ENCODE measurements around the gene OLFML1. TPM values are rescaled to one million over a fixed set of nuclear protein-coding genes. Genes with fewer than 3 reads are reported as not detected.

OLFML1 gene
- total RNA-seq, 4 donors from 2014 or later = 1.7 to 4.0 (median 2.4) TPM

DNA sequence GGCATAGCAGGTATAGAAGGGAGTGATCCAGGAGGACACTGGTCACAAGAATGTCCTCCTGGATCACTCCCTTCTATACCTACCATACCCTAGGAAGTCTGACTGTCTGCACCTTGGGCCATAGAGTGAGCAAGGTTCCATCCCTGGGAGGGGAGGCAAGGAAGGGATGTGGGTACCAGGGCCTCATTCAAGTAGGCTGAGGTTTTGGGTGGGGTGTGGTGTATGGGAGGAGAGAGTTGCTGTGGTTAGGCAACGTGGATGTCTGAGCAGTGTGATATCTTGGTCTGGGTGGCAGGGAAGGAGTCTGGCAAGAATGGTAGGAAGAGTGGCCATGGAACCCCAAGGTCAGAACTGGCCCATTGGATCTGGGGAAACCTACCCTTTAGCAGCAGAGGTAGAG lies 41.7 kb downstream of the OLFML1 start:
- Histone ChIP-seq H3K27me3 (no peaks in the 10 kb centered on the region), H3K9me3 (no peaks in the 10 kb centered on the region), H3K27ac (no peak overlapping the region), H3K4me3 (no peak overlapping the region), H3K4me1 (peaks cover 40 to 52% of the 10 kb centered on the region in 2 donors), H3K36me3 (no peaks in the 10 kb centered on the region)
- DNase-seq (no peak), ATAC-seq (no peak)
- intact Hi-C loops (cut with DNase I; ENCODE audit: low total_unique reads) (no loop called here), in situ Hi-C loops (cut with MboI; ENCODE audit: low sequenced_read_pairs in 4 of 4) (no loop called here)
- TF ChIP-seq, protein P1, sequence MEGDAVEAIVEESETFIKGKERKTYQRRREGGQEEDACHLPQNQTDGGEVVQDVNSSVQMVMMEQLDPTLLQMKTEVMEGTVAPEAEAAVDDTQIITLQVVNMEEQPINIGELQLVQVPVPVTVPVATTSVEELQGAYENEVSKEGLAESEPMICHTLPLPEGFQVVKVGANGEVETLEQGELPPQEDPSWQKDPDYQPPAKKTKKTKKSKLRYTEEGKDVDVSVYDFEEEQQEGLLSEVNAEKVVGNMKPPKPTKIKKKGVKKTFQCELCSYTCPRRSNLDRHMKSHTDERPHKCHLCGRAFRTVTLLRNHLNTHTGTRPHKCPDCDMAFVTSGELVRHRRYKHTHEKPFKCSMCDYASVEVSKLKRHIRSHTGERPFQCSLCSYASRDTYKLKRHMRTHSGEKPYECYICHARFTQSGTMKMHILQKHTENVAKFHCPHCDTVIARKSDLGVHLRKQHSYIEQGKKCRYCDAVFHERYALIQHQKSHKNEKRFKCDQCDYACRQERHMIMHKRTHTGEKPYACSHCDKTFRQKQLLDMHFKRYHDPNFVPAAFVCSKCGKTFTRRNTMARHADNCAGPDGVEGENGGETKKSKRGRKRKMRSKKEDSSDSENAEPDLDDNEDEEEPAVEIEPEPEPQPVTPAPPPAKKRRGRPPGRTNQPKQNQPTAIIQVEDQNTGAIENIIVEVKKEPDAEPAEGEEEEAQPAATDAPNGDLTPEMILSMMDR (IDR thresholded peaks at IDR 0.05 in 4 of 5, conservative IDR thresholded peaks at IDR 0.05 in 1 of 5) = no peak
- TF ChIP-seq POLR2A (IDR thresholded peaks at IDR 0.05) = no peak

DNA sequence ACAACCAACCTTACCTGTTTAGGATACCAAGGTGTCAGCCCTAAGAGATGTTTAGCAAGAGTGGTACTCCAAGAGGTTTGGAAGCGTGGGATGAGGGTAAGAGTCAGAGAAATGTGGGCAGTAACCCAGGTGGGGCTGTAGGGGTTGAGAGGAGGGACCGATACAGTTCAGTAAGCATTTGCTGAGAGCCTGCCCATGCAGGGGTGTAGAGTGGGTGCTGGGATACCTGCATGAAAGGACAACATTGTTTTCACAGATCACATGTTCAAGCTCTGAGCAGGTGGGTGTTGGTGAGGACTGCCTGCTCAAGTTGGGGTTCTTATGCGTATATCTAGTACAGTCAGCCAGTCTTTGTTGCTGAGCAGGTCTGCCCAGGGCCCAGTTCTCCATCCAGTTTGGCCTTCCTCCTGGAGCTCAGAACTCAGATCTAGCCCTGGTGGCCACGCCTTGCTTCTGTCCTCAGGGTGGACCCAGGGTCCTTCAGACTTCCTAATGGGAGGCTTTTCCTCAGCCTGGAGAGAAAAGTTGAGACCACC lies 43.3 kb downstream of the OLFML1 start:
- Histone ChIP-seq H3K27me3 (no peaks in the 10 kb centered on the region), H3K36me3 (no peaks in the 10 kb centered on the region), H3K27ac (no peak overlapping the region), H3K4me3 (no peak overlapping the region), H3K9me3 (no peaks in the 10 kb centered on the region), H3K4me1 (peaks cover 41 to 42% of the 10 kb centered on the region in 2 donors)
- ATAC-seq (no peak), DNase-seq (no peak)
- TF ChIP-seq, protein P1 (IDR thresholded peaks at IDR 0.05 in 4 of 5, conservative IDR thresholded peaks at IDR 0.05 in 1 of 5) = no peak
- TF ChIP-seq POLR2A (IDR thresholded peaks at IDR 0.05) = no peak
- intact Hi-C loops (cut with DNase I; ENCODE audit: low total_unique reads) (no loop called here), in situ Hi-C loops (cut with MboI; ENCODE audit: low sequenced_read_pairs in 4 of 4) (no loop called here)

DNA sequence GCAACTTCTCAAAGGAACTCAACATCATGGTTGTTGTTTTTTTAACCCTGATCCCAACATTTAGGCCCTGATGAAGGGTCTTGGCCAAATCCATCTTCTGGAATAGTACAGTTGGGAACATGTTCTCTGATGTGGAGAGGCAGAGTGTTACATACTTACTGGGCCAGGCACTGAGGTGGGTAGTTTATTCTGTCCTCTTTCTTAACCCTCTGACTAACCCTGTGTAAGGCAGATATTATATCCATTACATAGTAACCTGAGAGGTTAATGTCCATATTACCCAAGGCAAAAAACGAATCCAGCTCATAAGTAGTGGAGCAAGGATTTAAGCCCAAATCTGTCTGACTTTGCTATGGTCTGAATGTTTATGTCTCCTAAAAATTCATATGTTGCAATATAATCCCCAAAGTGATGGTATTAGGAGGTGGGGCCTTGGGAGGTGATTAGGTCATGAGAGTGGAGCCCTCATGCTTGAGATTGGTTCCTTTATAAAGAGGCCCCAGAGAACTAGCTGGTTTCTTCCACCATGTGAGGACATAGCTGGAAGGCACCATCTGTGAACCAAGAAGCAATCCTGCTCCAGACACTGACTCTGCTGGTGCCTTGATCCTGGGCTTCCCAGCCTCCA lies 44.8 kb downstream of the OLFML1 start:
- DNase-seq (no peak), ATAC-seq (peak; percentile 85 to 89)
- Histone ChIP-seq H3K27me3 (no peaks in the 10 kb centered on the region), H3K4me1 (peaks cover 31 to 32% of the 10 kb centered on the region in 2 donors), H3K36me3 (no peaks in the 10 kb centered on the region), H3K27ac (peak overlapping the region in 2 of 4 donors; percentile 42 to 56), H3K9me3 (no peaks in the 10 kb centered on the region), H3K4me3 (no peak overlapping the region)
- intact Hi-C loops (cut with DNase I; ENCODE audit: low total_unique reads) (no loop called here), in situ Hi-C loops (cut with MboI; ENCODE audit: low sequenced_read_pairs in 4 of 4) (no loop called here)
- TF ChIP-seq, protein P1 (IDR thresholded peaks at IDR 0.05 in 4 of 5, conservative IDR thresholded peaks at IDR 0.05 in 1 of 5) = no peak
- no peak for TF ChIP-seq POLR2A (IDR thresholded peaks at IDR 0.05)

DNA sequence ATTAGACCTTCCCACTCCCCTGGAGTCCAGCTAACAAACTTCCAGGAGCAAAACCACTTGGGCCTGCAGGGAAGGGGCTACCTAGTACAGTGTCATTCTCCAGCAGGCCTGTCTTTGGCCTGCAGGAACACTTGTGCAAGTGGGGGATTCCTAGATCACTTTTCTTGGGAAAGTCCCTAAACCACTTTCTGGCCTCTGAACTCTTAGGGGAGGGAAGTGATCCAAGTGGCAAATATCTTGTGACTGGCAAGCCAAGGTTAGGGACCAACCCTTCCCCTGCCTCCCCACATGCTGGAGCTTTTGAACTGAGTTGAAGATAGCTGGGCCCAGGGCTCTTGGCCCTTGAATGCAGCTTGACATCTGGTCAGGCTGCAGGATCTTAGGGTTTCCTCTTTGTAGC lies 45.7 kb downstream of the OLFML1 start:
- no peaks in the 10 kb centered on the region for H3K9me3 ChIP-seq
- in situ Hi-C loops (cut with MboI; ENCODE audit: low sequenced_read_pairs in 4 of 4) = no loop called here
- no peaks in the 10 kb centered on the region for H3K27me3 ChIP-seq
- no peak overlapping the region for H3K4me3 ChIP-seq
- H3K36me3 ChIP-seq = no peaks in the 10 kb centered on the region
- H3K27ac ChIP-seq = no peak overlapping the region
- intact Hi-C loops (cut with DNase I; ENCODE audit: low total_unique reads) = no loop called here
- peaks cover 31 to 32% of the 10 kb centered on the region in 2 donors for H3K4me1 ChIP-seq
- TF ChIP-seq, protein P1 (IDR thresholded peaks at IDR 0.05 in 4 of 5, conservative IDR thresholded peaks at IDR 0.05 in 1 of 5) = no peak
- TF ChIP-seq POLR2A (IDR thresholded peaks at IDR 0.05) = no peak
- ATAC-seq (no peak), DNase-seq (no peak)

All from gastrocnemius medialis (tissue), 4 donors.